Measurements from ENCODE around the gene OPCML. TPM values are rescaled to one million over a fixed set of nuclear protein-coding genes. Genes with fewer than 3 reads are reported as not detected.

Gene OPCML
- total RNA-seq, 1 experiment from 2014 or later, result 0.94 TPM

- H3K9ac ChIP-seq (ENCODE audit: extremely low read depth, insufficient read length, low read length), result no peak overlapping the region
- peaks cover 19% of the 10 kb centered on the region in 2 experiments for H3K4me1 Mint-ChIP-seq
Measured at GRCh38 chr11:133425992-133426391, 106.3 kb downstream of the OPCML start.

More at GRCh38 chr11:133425992-133426391, 106.3 kb downstream of the OPCML start:
- H2AFZ ChIP-seq (ENCODE audit: low read length), result no peak overlapping the region
- no peaks in the 10 kb centered on the region; the same call in 1 of the 2 replicates for H3K27me3 Mint-ChIP-seq (ENCODE audit: low read depth)
- H3K23ac ChIP-seq (ENCODE audit: insufficient read length, low read depth, low read length), result no peak overlapping the region
- H2BK20ac ChIP-seq (ENCODE audit: low read depth, low read length, poor library complexity, severe bottlenecking), result no peak overlapping the region
- no peak overlapping the region for H4K5ac ChIP-seq (ENCODE audit: insufficient read length, low read depth, low read length)
- no peak overlapping the region for H3K27ac ChIP-seq (ENCODE audit: insufficient read length, low read depth, low read length)
- H3K36me3 Mint-ChIP-seq (ENCODE audit: insufficient read depth in 1 of 3, low read depth in 3 of 3), result no peaks in the 10 kb centered on the region; a peak in 1 of 7 replicates
- no peak overlapping the region for H3T11ph ChIP-seq (ENCODE audit: low read length)
- H4K91ac ChIP-seq (ENCODE audit: insufficient read length, low read depth, low read length), result no peak overlapping the region
- no peak overlapping the region for H3K18ac ChIP-seq (ENCODE audit: insufficient read length, low read depth, low read length)
- no peak overlapping the region for H3K4me3 Mint-ChIP-seq
- H2BK5ac ChIP-seq (ENCODE audit: insufficient read length, low read length), result no peak overlapping the region
- H3K9me3 ChIP-seq (ENCODE audit: control insufficient read depth, low read depth, low read length), result no peaks in the 10 kb centered on the region
- H3K4ac ChIP-seq (ENCODE audit: low read depth, low read length), result no peak overlapping the region
- H3K4me1 ChIP-seq (ENCODE audit: insufficient read depth, low read length), result peaks cover 4% of the 10 kb centered on the region; the same call in 1 of the 2 replicates
- no peaks in the 10 kb centered on the region for H3K79me1 ChIP-seq (ENCODE audit: insufficient read depth, low read depth, low read length, poor library complexity, severe bottlenecking)
- H3K9me3 Mint-ChIP-seq, result no peaks in the 10 kb centered on the region
- H3K56ac ChIP-seq (ENCODE audit: insufficient read length, low read depth, low read length), result no peak overlapping the region
- H2BK12ac ChIP-seq (ENCODE audit: insufficient read length, low read depth, low read length), result no peak overlapping the region
- no peak for DNase-seq
- H4K20me1 ChIP-seq (ENCODE audit: control insufficient read depth, insufficient read depth, insufficient read length), result no peaks in the 10 kb centered on the region
- H3K79me2 ChIP-seq (ENCODE audit: insufficient read depth, low read length), result no peaks in the 10 kb centered on the region
- no peaks in the 10 kb centered on the region for H3K23me2 ChIP-seq (ENCODE audit: insufficient read length, low read depth, low read length, poor library complexity, severe bottlenecking)
- no peak for TF ChIP-seq CTCF (conservative IDR thresholded peaks at IDR 0.05)
- H2BK15ac ChIP-seq (ENCODE audit: low read depth, low read length), result no peak overlapping the region
- no peak overlapping the region for H3K4me2 ChIP-seq (ENCODE audit: insufficient read depth, insufficient read length, low read length)
- no peak overlapping the region for H4K8ac ChIP-seq (replicated peaks; ENCODE audit: insufficient read length, low read depth, low read length)
- H3K27ac Mint-ChIP-seq, result no peak overlapping the region; a peak in 1 of 7 replicates
- no peak overlapping the region for H3K14ac ChIP-seq (ENCODE audit: insufficient read depth, low read length)
- no peak overlapping the region for H2AK5ac ChIP-seq (ENCODE audit: insufficient read length, low read length)
- H2BK120ac ChIP-seq (ENCODE audit: low read depth, low read length, poor library complexity, severe bottlenecking), result no peak overlapping the region
- H3K27me3 ChIP-seq (ENCODE audit: insufficient read depth, low read length), result no peaks in the 10 kb centered on the region

Measured in H9 (cell line).